ENCODE data around the gene SLC6A3. TPM values are rescaled to one million over a fixed set of nuclear protein-coding genes. Genes with fewer than 3 reads are reported as not detected.

The SLC6A3 gene
- total and polyA plus RNA-seq, 10 donors = 0.02 to 0.27 (median 0.07) TPM; not detected in 4

- H3K36me3 ChIP-seq = no peaks in the 10 kb centered on the region
- WGBS, 5 donors = 72 to 87% (median 76%) methylated on average over 5 to 11 of the region's 11 CpGs
- intact Hi-C loops (cut with DNase I; ENCODE audit: low total_unique reads) = no loop called here
- H3K27ac ChIP-seq = no peak overlapping the region
- DNase-seq = no peak
- H3K4me3 ChIP-seq = no peak overlapping the region
- no peaks in the 10 kb centered on the region for H3K9me3 ChIP-seq
- no peak for TF ChIP-seq POLR2A (IDR thresholded peaks at IDR 0.05)
- no peak for TF ChIP-seq CTCF (IDR thresholded peaks at IDR 0.05 in 8 of 11, conservative IDR thresholded peaks at IDR 0.05 in 3 of 11)
- TF ChIP-seq POLR2AphosphoS5 (IDR thresholded peaks at IDR 0.05) = no peak
- H3K4me1 ChIP-seq = peaks cover 0 to 8% (median 5%) of the 10 kb centered on the region in 6 donors
- H3K27me3 ChIP-seq (replicated peaks in 1 of 7) = peaks cover 0 to 87% (median 11%) of the 10 kb centered on the region in 7 donors
Observed at GRCh38 chr5:1391691-1392090, 53.5 kb downstream of the SLC6A3 start.

- WGBS, 5 donors = 72 to 89% (median 78%) methylated on average over 16 to 21 of the region's 21 CpGs
- Histone ChIP-seq H3K4me1 (peaks cover 0 to 14% (median 10%) of the 10 kb centered on the region in 6 donors), H3K27me3 (replicated peaks in 1 of 7) (peaks cover 0 to 86% (median 11%) of the 10 kb centered on the region in 7 donors), H3K36me3 (no peaks in the 10 kb centered on the region), H3K27ac (no peak overlapping the region), H3K4me3 (no peak overlapping the region), H3K9me3 (no peaks in the 10 kb centered on the region)
- no peak for DNase-seq
- TF ChIP-seq POLR2AphosphoS5 (IDR thresholded peaks at IDR 0.05) (no peak), POLR2A (IDR thresholded peaks at IDR 0.05) (no peak), CTCF (IDR thresholded peaks at IDR 0.05 in 8 of 11, conservative IDR thresholded peaks at IDR 0.05 in 3 of 11) (no peak)
- intact Hi-C loops (cut with DNase I; ENCODE audit: low total_unique reads) = no loop called here
Observed at GRCh38 chr5:1390861-1391600, 54.2 kb downstream of the SLC6A3 start.

GRCh38 chr5:1390333-1390732 lies 54.9 kb downstream of the SLC6A3 start:
- no peak for DNase-seq
- Histone ChIP-seq H3K4me1 (peaks cover 4 to 21% (median 14%) of the 10 kb centered on the region in 6 donors), H3K36me3 (no peaks in the 10 kb centered on the region), H3K27ac (no peak overlapping the region), H3K9me3 (no peaks in the 10 kb centered on the region), H3K27me3 (replicated peaks in 1 of 7) (peaks cover 0 to 79% (median 11%) of the 10 kb centered on the region in 7 donors), H3K4me3 (no peak overlapping the region)
- intact Hi-C loops (cut with DNase I; ENCODE audit: low total_unique reads) = no loop called here
- WGBS, 5 donors = 57 to 94% (median 79%) methylated on average over 2 to 7 of the region's 7 CpGs
- no peak for TF ChIP-seq POLR2AphosphoS5 (IDR thresholded peaks at IDR 0.05)
- no peak for TF ChIP-seq CTCF (IDR thresholded peaks at IDR 0.05 in 8 of 11, conservative IDR thresholded peaks at IDR 0.05 in 3 of 11)
- TF ChIP-seq POLR2A (IDR thresholded peaks at IDR 0.05) = no peak

- DNase-seq = no peak
- no peaks in the 10 kb centered on the region for H3K36me3 ChIP-seq
- H3K9me3 ChIP-seq = no peaks in the 10 kb centered on the region
- 89 to 92% (median 92%) methylated on average over 4 of the region's 4 CpGs for WGBS, 5 donors
- peaks cover 5 to 25% (median 17%) of the 10 kb centered on the region in 6 donors for H3K4me1 ChIP-seq
- H3K4me3 ChIP-seq = no peak overlapping the region
- TF ChIP-seq CTCF (IDR thresholded peaks at IDR 0.05 in 8 of 11, conservative IDR thresholded peaks at IDR 0.05 in 3 of 11) = no peak
- TF ChIP-seq POLR2A (IDR thresholded peaks at IDR 0.05) = no peak
- TF ChIP-seq POLR2AphosphoS5 (IDR thresholded peaks at IDR 0.05) = no peak
- intact Hi-C loops (cut with DNase I; ENCODE audit: low total_unique reads) = loop anchor here (10.0 kb wide), 1 partner anchor 256 kb away; no protein-coding TSS in a partner anchor
- peaks cover 0 to 60% (median 6%) of the 10 kb centered on the region in 7 donors for H3K27me3 ChIP-seq (replicated peaks in 1 of 7)
- no peak overlapping the region for H3K27ac ChIP-seq
Observed at GRCh38 chr5:1388383-1388967, 56.8 kb downstream of the SLC6A3 start.

All from spleen (tissue), 11 donors.